GM18861 (cell line): ENCODE measurements around the gene ERVH48-1.
"Not testable (repeated sequence)": the region's sequence is repeated elsewhere in the genome, so short reads cannot be mapped to it uniquely, and the experiment has no call there.

Source experiments
- ATAC-seq: cut with Tn5 transposase; IDR thresholded peaks from one replicate; pipeline ENCODE4 v1.9.1; 2021; ENCODE audit not compliant: unreplicated experiment

The ERVH48-1 gene

GRCh38 chr21:42925114-42925926, at the start of gene ERVH48-1:
Gene ERVH48-1 (minus strand): TSS chr21:42925630. CDS start chr21:42919006, 6,624 bp downstream.
- no peak for ATAC-seq

DNA sequence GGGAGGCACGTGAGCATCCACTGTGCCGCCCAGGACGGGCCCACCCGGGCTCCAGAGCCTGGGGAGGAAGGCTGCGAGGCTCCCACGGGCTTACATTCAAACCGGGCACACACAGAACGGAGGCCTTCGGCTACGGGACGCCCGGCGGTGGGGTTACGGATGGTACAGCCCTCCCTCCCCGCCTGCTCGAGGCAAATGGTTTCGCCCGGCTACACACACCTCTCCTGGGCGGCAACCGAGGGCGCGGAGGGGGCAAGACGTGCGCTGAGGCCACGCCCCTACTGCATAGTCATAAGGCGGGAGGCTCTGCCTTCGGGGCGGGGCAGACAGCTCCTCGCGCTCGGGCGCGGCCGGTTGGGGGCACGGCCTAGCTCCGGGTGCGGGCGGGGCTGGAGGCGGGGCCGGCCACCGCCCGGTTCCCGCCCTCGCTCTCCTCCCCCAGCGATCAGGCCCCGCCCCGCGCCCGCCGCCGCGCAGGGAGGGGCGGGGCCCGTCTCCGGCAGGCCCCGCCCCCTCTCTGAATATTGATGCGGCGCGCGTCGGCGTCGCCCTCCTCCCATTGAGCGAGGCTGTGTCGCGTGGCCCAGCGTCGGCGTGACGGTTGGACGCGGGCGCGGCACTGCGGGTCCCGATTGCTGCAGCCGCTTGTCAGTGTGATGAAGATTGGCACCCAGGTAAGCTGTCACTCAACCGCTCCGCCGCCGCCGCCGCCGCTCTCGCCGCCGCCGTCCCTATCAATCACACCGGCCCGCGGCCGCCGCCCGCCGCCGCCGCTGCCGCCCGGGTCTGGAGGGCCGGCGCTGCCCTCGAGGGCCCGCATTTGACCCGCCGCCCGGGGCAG, 48.8 kb upstream of the ERVH48-1 start, which contains the start of gene PKNOX1:
PKNOX1 (plus strand) TSS at position 572 of the 841 bp plus-strand sequence. CDS start 29,820 bp downstream, outside the sequence.
- peak; percentile 76 for ATAC-seq

GRCh38 chr21:42973309-42973990, 48.0 kb upstream of the ERVH48-1 start:
- no peak for ATAC-seq

GRCh38 chr21:42971897-42972275, 46.5 kb upstream of the ERVH48-1 start:
- no peak for ATAC-seq

DNA sequence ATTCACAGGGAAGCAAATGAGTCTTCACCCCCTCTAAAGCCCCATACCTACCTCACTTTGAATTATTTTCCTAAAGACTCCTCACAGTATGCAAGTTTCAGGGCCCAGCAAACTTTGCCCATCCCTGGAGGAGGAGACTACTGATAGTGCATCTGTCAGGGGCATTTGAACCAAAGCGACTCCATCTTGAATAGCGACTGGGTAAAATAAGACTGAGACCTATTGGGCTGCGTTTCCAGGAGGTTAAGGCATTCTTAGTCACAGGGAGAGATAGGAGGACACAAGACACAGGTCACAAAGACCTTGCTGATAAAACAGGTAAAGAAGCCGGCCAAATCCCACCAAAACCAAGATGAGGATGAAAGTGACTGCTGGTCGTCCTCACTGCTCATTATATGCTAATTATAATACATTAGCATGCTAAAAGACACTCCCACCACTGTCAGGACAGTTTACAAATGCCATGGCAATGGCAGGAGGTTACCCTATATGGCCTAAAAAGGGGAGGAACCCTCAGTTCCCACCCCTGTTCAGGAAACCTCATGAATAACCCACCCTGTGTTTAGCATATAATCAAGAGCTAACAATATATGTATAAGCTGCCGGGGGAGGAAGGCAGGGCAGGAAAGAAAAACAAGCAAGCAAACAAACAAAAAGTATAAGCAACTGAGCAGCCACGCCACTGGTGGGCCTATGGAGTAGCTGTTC, 45.7 kb upstream of the ERVH48-1 start:
- ATAC-seq: no peak

DNA sequence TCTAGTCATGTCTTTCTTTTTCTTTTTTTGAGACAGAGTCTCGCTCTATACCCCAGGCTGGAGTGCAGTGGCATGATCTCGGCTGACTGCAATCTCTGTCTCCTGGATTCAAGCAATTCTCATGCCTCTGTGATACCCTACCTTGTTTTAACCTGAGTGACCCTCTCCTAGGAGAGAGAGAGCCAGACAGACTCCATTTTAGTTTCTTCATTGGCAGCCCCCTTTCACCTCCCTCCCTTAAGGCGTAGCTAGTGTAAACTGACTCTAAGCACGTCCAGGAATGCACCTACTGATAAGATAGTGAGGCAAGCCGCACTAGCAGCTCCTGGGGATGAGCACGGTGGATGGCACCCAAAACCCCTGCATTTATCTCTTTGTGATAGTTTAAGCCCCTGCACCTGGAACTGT, 43.8 kb upstream of the ERVH48-1 start:
- ATAC-seq: no peak

DNA sequence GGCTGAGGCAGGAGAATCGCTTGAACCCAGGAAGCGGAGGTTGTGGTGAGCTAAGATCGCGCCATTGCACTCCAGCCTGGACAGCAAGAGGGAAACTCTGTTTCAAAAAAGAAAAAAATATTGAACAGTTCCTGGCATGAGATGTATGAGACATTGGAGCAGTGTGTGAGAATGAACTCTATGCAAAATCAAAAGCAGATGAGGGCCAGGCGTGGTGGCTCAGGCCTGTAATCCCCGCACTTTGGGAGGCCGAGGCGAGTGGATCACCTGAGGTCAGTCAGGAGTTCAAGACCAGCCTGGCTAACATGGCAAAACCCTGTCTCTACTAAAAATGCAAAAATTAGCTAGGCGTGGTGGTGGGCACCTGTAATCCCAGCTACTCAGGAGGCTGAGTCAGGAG, 42.2 kb upstream of the ERVH48-1 start:
- not testable (repeated sequence) for ATAC-seq

DNA sequence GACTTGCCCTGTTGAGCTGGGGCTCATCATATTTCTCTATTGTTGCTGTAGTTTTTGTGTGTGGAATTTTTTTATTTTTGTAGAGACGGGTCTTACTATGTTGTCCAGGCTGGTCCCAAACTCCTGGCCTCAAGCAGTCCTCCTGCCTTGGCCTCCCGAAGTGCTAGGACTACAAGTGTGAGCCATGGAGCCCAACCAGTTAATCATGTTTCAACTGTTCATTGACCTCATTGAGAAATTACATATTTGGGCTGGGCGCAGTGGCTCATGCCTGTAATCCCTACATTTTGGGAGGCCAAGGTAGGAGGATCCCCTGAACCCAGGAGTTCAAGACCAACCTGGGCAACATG, 39.8 kb upstream of the ERVH48-1 start:
- ATAC-seq: no peak

DNA sequence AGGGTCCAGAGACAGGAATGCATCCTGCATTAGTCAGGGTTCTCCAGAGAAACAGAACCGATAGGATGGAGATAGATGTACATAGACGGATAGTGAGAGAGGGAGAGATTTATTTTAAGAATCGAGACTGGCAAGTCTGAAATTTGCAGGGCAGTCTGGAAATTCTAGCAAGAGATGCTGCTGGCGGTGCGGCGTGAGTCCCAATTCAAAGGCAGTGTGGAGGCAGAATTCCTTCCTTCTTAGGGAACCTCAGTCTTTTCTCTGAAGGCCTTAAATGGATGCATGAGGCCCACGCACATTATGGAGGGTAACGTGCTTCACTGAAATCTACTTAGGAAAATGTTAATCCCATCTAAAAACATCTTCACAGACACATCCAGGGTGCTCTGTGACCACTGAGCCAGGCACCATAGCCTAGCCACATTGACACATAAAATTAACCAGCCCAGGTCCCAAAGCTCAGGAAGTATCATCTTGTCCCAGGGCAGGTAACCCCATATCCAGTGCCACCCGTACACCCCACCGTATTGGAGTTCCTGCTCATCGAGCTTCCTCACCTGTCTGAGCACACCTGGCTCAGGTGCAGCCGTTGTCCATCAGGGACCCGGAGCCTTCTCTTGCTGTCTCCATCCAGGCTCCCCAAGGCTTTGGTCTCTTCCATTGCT, 39.2 kb upstream of the ERVH48-1 start:
- ATAC-seq: no peak

- ATAC-seq: no peak
Observed at GRCh38 chr21:42964086-42964485, 38.7 kb upstream of the ERVH48-1 start.

DNA sequence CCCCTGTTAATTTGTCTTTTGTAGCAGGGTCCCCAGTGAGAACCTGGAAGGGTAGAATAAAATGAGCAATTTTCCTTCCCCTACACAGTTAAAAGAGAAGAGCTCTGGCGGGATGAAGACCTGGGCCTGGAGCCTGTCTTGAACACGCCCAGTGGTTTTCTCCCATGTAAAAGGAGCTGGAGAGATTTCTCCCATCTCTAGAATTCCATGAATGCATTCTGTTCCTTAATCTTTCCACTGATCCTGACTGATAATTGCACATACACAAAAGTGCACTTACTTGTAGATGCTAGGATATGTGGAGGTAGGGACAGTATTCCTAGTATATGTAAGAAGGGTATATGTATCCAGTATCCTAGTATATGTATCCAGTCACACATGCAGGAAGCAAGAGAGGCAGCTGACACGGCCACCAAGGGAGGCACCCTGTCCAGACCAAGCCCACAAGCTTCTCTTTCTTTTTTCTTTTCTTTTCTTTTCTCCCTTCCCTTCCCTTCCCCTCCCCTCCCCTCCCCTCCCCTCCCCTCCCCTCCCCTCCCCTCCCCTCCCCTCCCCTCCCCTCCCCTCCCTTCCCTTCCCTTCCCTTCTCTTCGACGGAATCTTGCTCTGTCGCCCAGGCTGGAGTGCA, 37.1 kb upstream of the ERVH48-1 start:
- ATAC-seq: no peak

- ATAC-seq: no peak
Observed at GRCh38 chr21:42959728-42960127, 34.3 kb upstream of the ERVH48-1 start.

DNA sequence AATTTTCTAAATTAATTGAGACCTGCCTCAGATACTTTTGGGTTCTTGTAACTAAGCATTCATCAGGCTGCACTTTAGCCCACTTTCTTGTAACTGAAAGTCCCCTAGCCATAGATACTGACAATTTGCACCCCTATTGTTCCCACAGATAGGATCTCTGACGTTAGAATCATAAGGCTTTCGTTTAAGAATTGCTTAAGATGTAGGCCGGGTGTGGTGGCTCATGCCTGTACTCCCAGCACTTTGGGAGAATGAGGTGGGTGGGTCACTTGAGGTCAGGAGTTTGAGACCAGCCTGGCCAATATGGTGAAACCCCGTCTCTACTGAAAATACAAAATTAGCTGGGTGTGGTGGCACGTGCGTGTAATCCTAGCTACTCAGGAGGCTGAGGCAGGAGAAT, 32.7 kb upstream of the ERVH48-1 start:
- not testable (repeated sequence) for ATAC-seq

DNA sequence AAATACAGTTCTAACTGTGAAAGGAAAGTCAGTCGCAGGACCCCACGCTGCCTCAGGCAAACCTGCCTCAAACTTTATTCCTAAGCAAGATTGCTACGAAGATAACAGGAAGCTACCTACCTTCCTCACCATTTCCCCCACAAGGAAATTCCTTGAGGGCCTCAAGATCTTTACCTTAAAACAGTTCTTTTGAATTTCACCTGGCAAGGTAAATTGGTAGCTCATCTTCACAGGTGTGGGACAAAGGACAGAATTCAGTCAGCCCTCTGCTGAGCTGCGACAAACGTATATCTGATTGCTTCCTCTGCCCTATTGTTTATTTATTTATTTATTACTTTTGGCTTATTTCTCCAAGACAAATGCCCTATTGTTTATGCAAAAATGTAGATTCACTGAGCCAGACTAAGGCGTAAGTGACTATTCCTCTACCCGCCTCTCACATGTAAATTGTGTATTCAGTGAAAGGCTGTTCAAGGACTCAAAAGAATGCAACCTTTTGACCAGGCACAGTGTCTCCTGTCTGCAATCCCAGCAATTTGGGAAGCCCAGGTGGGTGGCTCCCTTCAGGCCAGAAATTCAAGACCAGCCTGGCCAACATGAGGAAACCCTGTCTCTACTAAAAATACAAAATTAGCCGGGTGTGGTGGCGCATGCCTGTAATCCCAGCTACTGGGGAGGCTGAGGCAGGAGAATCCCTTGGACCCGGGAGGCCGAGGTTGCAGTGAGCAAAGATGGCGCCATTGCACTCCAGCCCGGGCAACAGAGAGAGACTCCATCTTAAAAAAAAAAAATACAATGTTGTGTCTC, 31.6 kb upstream of the ERVH48-1 start:
- no peak for ATAC-seq

GRCh38 chr21:42951193-42951592, 25.8 kb upstream of the ERVH48-1 start:
- not testable (repeated sequence) for ATAC-seq

DNA sequence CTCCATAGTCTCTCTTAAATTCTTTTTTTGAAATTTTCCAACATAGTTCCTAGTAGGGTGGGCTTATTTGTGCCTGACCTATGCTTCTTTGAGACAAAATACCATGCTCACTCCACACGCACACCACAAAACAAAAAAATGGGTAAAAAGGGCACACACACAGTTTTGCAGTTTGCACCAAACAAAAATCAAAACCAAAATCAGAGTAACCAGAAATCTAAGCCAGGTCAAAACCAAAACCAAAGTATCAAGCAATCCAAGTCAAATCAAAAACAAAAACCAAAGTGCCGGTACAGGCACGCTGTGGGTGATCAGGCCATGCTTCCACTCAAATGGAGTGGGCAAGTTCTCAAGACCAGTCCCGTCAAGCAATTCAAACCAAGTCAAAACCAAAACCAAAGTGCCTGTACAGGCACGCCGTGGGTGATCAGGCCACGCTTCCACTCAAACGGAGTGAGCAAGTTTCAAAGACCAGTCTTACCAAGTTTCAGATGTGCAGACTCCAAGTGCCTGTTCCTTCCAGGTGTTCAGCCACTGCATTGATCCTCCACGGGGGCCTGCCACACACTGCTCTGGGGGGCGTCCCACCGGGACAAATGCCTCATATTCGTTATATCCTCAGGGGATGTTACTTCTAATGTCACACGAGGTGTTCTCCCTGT, 23.8 kb upstream of the ERVH48-1 start:
- ATAC-seq: not testable (repeated sequence)

- ATAC-seq: no peak
Observed at GRCh38 chr21:42942244-42942643, 16.8 kb upstream of the ERVH48-1 start.

DNA sequence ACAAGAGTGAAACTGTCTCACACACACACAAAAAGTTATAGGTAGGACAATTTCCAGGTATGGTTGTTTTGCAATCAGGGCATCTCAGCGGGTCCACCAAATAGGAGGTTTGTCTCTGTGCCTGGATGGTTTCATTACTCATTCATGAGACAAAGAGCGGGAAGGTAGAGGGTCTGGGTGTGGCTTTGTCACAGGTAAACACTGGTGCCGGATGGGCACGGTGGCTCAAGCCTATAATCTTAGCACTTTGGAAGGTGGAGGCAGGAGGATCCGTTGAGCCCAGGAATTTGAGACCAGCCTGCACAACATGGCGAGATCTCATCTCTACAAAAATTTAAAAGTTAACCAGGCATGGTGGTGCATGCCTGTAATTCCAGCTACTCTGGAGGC, 16.3 kb upstream of the ERVH48-1 start:
- no peak for ATAC-seq
